ENCODE results near the gene FAM227A.

FAM227A gene

GRCh38 chr22:38656256-38657044 lies at the start of gene FAM227A, which contains the start of gene CBY1:
Gene FAM227A, minus strand, starts transcription at chr22:38656392. Its CDS starts 6,224 bp downstream, at chr22:38650168.
Gene CBY1, plus strand, starts transcription at chr22:38656638. Its CDS starts 11,417 bp downstream, at chr22:38668055.
- peak; percentile 86 for DNase-seq (ENCODE audit: low spot score)

- peak; percentile 100 for DNase-seq (ENCODE audit: low spot score)
These were observed 49.3 kb upstream of the FAM227A start, which contains the start of gene GTPBP1 for GRCh38 chr22:38705235-38706100. Gene GTPBP1, plus strand, starts transcription at chr22:38705944. Its CDS starts 12 bp downstream, at chr22:38705956.

GRCh38 chr22:38704654-38705234 lies 48.6 kb upstream of the FAM227A start:
- DNase-seq (ENCODE audit: low spot score), result no peak

GRCh38 chr22:38700789-38701628 lies 44.8 kb upstream of the FAM227A start, which contains the start of gene JOSD1:
Gene JOSD1, minus strand, starts transcription at chr22:38700943. Its CDS starts 956 bp downstream, at chr22:38699987.
- DNase-seq (ENCODE audit: low spot score), result peak; percentile 97

- DNase-seq (ENCODE audit: low spot score), result no peak
These were observed 44.1 kb upstream of the FAM227A start for GRCh38 chr22:38700270-38700788.

- no peak for DNase-seq (ENCODE audit: low spot score)
These were observed 43.6 kb upstream of the FAM227A start for GRCh38 chr22:38699784-38700183.

- no peak for DNase-seq (ENCODE audit: low spot score)
These were observed 43.0 kb upstream of the FAM227A start for GRCh38 chr22:38699143-38699542.

GRCh38 chr22:38698407-38699094 lies 42.4 kb upstream of the FAM227A start:
- DNase-seq (ENCODE audit: low spot score), result no peak

GRCh38 chr22:38697425-38698089 lies 41.4 kb upstream of the FAM227A start:
- no peak for DNase-seq (ENCODE audit: low spot score)

- DNase-seq (ENCODE audit: low spot score), result peak; percentile 64
These were observed 40.6 kb upstream of the FAM227A start for GRCh38 chr22:38696606-38697424.

GRCh38 chr22:38694940-38695339 lies 38.7 kb upstream of the FAM227A start:
- DNase-seq (ENCODE audit: low spot score), result no peak

- no peak for DNase-seq (ENCODE audit: low spot score)
These were observed 37.9 kb upstream of the FAM227A start for GRCh38 chr22:38694049-38694448.

- no peak for DNase-seq (ENCODE audit: low spot score)
These were observed 33.5 kb upstream of the FAM227A start for GRCh38 chr22:38689651-38690050.

- DNase-seq (ENCODE audit: low spot score), result no peak
These were observed 29.6 kb upstream of the FAM227A start for GRCh38 chr22:38685761-38686160.

- DNase-seq (ENCODE audit: low spot score), result no peak
These were observed 28.7 kb upstream of the FAM227A start for GRCh38 chr22:38684895-38685294.

GRCh38 chr22:38681582-38682335 lies 25.6 kb upstream of the FAM227A start, which contains the start of gene TOMM22:
Gene TOMM22, plus strand, starts transcription at chr22:38681957. Its CDS starts 22 bp downstream, at chr22:38681979.
- peak; percentile 86 for DNase-seq (ENCODE audit: low spot score)

GRCh38 chr22:38675833-38676232 lies 19.6 kb upstream of the FAM227A start:
- no peak for DNase-seq (ENCODE audit: low spot score)

- no peak for DNase-seq (ENCODE audit: low spot score)
These were observed 18.7 kb upstream of the FAM227A start for GRCh38 chr22:38674888-38675287.
